ENCODE results near the gene KCNH1. TPM values are rescaled to one million over a fixed set of nuclear protein-coding genes. Genes with fewer than 3 reads are reported as not detected.

The KCNH1 gene
- total RNA-seq, 2 donors from 2014 or later, result 0.40 to 0.64 TPM

DNA sequence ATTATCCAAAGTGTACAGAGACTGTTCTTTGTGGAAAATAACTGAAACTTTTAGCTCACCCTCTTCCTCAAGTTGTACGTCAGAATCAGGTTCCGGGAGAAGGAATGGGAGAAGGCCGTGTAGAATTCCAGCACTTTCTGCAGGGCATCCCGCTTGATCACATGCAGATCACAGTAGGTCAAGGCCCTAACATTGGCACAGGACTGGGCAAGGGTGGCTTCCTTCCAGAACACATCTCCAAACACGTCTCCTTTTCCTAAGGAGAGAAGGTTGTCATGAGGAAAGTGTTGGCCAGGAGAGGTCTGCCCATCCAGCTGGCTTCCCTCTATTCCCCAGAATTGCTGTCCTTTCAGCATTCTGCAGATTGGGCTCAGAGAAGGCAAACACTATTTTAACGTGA, 358.7 kb downstream of the KCNH1 start:
- H3K4me3 ChIP-seq, result no peak overlapping the region
- H3K9ac ChIP-seq (ENCODE audit: low read depth in 2 of 2, low read length in 2 of 2), result no peak overlapping the region
- intact Hi-C loops (cut with DNase I), result no loop called here
- no peak for DNase-seq
- H3K4me1 ChIP-seq, result no peaks in the 10 kb centered on the region
- H3K27ac ChIP-seq, result no peak overlapping the region
- H3K27me3 ChIP-seq, result no peaks in the 10 kb centered on the region
- no peaks in the 10 kb centered on the region for H3K36me3 ChIP-seq
- TF ChIP-seq, protein P1, sequence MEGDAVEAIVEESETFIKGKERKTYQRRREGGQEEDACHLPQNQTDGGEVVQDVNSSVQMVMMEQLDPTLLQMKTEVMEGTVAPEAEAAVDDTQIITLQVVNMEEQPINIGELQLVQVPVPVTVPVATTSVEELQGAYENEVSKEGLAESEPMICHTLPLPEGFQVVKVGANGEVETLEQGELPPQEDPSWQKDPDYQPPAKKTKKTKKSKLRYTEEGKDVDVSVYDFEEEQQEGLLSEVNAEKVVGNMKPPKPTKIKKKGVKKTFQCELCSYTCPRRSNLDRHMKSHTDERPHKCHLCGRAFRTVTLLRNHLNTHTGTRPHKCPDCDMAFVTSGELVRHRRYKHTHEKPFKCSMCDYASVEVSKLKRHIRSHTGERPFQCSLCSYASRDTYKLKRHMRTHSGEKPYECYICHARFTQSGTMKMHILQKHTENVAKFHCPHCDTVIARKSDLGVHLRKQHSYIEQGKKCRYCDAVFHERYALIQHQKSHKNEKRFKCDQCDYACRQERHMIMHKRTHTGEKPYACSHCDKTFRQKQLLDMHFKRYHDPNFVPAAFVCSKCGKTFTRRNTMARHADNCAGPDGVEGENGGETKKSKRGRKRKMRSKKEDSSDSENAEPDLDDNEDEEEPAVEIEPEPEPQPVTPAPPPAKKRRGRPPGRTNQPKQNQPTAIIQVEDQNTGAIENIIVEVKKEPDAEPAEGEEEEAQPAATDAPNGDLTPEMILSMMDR (IDR thresholded peaks at IDR 0.05), result no peak
- no peaks in the 10 kb centered on the region for H3K9me3 ChIP-seq

DNA sequence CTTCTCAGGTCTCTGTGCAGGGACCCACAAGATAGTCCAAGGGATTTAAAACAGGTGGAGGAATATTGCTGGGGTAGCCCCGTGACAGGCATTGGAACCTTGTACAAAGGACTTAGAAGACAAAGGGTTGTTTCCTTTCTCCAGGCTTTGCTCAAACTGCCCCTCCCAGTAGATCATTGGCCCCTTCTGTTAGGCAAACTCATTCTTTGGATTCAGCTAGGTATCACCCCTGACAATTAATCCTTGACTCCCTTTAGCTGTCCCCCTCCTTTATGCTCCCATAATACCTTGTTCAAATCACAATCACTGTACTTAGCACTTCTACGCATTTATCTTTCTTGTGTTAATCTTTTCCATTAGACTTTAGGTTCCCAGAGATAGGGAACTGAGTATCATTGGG, 360.5 kb downstream of the KCNH1 start:
- TF ChIP-seq, protein P1 (IDR thresholded peaks at IDR 0.05), result no peak

DNA sequence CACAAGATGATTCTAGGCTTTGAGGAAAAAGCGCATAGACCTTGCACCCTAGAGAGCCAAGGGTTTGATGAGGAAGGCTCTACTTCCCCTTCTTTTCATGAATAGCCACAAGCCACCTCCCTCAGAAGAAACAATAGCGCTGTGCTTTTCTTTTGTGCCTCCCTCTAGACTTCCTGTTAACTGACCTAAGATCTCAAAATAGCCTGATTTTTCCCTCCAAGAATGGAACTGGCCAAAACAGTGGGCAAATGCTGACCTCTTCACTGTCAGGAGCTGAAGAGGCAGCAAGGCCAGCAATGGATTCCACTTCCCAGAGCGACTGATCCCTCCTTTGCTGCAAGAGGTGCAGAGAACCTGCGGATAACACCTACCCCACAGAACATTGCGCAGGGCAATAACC, 362.8 kb downstream of the KCNH1 start:
- TF ChIP-seq, protein P1 (IDR thresholded peaks at IDR 0.05), result no peak
- intact Hi-C loops (cut with DNase I), result no loop called here
- DNase-seq, result no peak

More for the DNA sequence above, 360.5 kb downstream of the KCNH1 start:
- no peaks in the 10 kb centered on the region for H3K9me3 ChIP-seq
- no peaks in the 10 kb centered on the region for H3K4me1 ChIP-seq
- no peaks in the 10 kb centered on the region for H3K27me3 ChIP-seq
- no peak overlapping the region for H3K4me3 ChIP-seq
- intact Hi-C loops (cut with DNase I), result no loop called here
- H3K36me3 ChIP-seq, result no peaks in the 10 kb centered on the region
- H3K9ac ChIP-seq (ENCODE audit: low read depth in 2 of 2, low read length in 2 of 2), result no peak overlapping the region
- no peak for DNase-seq
- H3K27ac ChIP-seq, result no peak overlapping the region

DNA sequence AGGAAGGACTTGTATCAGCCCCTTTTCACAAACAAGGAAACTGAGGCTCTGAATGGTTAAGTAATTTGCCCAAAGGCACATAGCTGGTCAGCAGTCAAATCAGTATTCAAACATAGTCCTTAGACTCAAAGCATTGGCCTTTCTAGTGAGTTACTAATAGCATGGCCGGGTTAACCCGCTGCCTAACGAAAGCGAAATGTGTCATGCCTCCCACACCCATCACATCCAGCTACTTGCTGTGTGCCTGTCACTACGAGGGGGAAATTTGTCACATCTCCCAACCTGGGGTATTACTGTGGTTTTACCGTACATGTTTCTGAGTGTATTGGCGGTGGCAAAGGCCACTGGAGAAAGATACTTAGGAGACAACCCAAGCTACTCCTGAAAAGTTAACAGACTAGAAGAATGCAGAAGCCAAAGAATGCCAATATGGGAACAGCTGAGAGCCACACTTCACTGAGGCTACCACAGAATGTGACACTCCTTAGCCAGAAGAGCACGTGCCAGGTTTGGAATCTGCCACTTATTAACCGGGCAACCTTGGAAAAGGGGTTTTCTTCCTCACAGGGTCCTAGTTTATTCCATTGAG, 363.5 kb downstream of the KCNH1 start:
- Histone ChIP-seq H3K4me3 (no peak overlapping the region), H3K4me1 (no peaks in the 10 kb centered on the region), H3K9ac (ENCODE audit: low read depth in 2 of 2, low read length in 2 of 2) (no peak overlapping the region), H3K27ac (no peak overlapping the region), H3K9me3 (no peaks in the 10 kb centered on the region), H3K27me3 (no peaks in the 10 kb centered on the region), H3K36me3 (no peaks in the 10 kb centered on the region)
- no peak for DNase-seq
- TF ChIP-seq, protein P1 (IDR thresholded peaks at IDR 0.05), result no peak
- intact Hi-C loops (cut with DNase I), result no loop called here

More for the DNA sequence above, 362.8 kb downstream of the KCNH1 start:
- no peaks in the 10 kb centered on the region for H3K36me3 ChIP-seq
- no peaks in the 10 kb centered on the region for H3K9me3 ChIP-seq
- no peaks in the 10 kb centered on the region for H3K4me1 ChIP-seq
- no peaks in the 10 kb centered on the region for H3K27me3 ChIP-seq
- H3K27ac ChIP-seq, result no peak overlapping the region
- H3K4me3 ChIP-seq, result no peak overlapping the region
- H3K9ac ChIP-seq (ENCODE audit: low read depth in 2 of 2, low read length in 2 of 2), result no peak overlapping the region

DNA sequence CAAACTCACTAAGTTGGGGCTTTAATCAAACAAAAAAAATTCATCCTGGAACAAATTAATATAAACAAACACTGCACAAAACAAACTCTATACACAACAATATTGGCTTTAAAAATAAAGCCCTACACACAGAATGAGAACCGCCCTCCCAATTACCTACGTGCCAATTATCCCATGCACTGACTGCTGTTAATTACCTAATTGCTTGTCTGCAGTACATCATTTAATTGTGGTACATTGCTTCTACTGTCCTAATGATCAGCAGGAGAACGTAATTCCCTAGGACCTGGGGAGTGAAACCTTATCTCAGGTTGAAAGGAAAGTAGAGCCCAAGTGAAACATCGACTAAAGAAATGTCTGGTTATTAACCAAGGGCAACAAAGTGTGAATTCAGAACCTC, 364.5 kb downstream of the KCNH1 start:
- Histone ChIP-seq H3K4me1 (no peaks in the 10 kb centered on the region), H3K36me3 (no peaks in the 10 kb centered on the region), H3K9me3 (no peaks in the 10 kb centered on the region), H3K27me3 (no peaks in the 10 kb centered on the region), H3K27ac (no peak overlapping the region), H3K9ac (ENCODE audit: low read depth in 2 of 2, low read length in 2 of 2) (no peak overlapping the region), H3K4me3 (no peak overlapping the region)
- TF ChIP-seq, protein P1 (IDR thresholded peaks at IDR 0.05), result no peak
- intact Hi-C loops (cut with DNase I), result no loop called here
- no peak for DNase-seq
